Tongue (tissue), 2 donors: ENCODE data around the gene JAKMIP3. TPM values are rescaled to one million over a fixed set of nuclear protein-coding genes. Genes with fewer than 3 reads are reported as not detected.

Experiments
- DNase-seq: peaks from one replicate; pipeline ENCODE4 v3.0.0-alpha.2; 2015
- total RNA-seq: library from RNA; depleted of rRNA; stranded (reverse); fragments of >200 nt; gene quantifications from one replicate; pipeline ENCODE4 v1.2.3, GENCODE V29; 2014

JAKMIP3 gene
- total RNA-seq, 1 donor from 2014 or later, result 1.0 TPM

DNA sequence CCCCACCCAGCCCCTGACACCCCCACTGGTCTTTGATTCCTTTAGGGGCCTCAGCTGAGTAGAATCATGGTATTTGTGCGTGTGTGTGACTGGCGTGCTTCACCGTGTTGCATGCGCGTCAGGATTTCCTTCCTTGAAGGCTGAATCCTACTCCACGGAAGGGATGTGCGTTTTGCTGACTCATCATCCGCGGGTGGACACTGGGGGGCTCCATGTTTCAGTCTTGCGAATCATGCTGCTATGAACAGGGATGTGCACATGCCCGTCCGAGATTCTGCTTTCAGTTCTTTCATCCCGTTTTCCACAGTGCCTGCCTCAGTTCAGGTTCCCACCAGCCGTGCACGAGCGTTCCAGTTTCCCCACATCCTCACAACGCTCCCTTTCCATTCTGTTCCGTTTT, 20.9 kb upstream of the JAKMIP3 start:
- DNase-seq, result no peak

DNA sequence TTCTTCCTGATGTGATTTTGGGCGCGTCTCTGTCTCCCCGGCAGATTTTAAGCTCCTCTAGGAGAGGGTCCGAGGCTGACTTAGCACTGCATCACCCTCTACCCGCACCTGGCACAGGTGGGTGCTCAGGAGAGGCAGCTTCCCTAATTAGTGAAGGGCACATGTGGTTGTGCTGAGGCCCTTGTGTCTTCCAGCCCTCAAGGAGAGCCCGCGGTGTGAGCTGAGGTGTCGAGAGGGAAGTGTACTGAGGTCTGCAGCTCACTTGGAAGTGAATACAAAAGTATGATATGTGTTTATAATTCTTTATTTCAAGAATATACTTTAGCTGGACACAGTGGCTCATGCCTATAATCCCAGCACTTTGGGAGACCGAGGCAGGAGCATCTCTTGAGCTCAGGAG, 20.4 kb upstream of the JAKMIP3 start:
- DNase-seq, result no peak

DNA sequence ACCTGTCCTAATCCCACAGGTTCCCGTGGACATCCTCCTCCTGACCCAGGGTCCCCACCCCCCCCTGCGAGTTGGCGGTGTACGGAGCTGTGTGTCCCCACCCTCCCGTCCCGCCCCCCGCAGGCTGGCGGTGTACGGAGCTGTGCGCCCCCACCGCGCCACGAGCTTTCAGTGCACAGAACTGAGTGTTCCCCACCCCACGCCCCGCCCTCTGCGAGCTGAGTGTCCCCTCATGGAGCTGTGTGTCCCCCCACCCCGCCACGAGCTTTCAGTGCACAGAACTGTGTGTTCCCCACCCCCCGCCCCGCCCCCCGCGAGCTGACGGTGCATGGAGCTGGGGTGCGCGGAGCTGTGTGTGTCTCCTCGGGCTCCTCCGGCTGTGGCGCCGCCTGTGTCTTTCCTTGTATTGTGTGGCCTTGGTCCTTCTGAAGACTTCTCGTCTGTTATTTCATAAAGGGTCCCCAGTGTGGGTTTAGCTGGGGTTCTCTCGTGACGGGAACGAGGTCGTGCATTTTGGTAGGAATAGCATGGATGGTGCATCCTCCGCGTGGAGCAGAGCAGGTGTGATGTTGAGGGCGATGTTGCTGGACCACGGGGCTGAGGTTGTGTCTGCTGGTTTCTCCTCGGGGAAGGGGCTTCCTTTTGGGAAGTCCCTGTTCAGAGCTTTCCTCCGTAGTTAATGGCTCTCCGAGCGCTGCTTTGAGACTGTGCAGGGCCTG, 18.0 kb upstream of the JAKMIP3 start:
- no peak for DNase-seq

- peak; percentile 9 for DNase-seq
Observed at GRCh38 chr10:132048294-132048667, 17.5 kb upstream of the JAKMIP3 start.

DNA sequence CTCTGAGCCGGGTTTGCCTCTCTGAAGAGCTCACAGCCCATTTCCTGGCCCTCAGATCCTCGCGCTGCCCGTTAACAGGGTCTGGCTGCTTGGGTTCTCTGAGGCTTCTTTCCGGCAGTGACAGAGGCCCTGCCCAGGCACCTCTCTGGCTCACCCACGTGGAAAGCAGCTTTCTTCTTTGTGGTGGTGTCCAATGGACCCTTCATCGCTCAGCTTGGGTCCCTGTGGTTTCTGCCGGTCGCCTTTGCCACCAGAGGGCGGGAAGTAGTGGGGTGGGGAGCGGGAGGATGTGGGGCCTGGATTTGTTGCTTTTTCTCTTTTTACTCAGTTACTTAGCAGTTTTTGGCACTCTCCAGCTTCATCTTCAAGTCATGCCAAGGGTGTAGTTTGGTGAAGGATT, 15.6 kb upstream of the JAKMIP3 start:
- DNase-seq, result no peak

DNA sequence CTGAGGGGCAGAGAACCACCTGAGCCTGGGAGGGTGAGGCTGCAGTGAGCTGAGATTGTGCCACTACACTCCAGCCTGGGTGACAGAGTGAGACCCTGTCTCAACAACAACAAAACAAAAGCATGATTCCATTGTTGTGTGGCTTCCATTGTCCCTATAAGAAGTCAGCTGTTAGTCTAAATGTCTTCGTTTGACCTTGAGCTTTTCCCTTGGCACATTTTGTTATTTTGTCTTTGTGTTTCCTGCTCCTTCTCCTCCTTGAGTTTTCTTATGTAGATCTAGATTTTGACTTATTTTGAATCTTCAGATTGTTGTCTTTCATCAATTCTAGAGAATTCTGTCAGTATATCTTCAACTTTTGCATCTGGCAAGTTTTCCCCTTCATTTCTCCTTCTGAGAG, 13.6 kb upstream of the JAKMIP3 start:
- no peak for DNase-seq

DNA sequence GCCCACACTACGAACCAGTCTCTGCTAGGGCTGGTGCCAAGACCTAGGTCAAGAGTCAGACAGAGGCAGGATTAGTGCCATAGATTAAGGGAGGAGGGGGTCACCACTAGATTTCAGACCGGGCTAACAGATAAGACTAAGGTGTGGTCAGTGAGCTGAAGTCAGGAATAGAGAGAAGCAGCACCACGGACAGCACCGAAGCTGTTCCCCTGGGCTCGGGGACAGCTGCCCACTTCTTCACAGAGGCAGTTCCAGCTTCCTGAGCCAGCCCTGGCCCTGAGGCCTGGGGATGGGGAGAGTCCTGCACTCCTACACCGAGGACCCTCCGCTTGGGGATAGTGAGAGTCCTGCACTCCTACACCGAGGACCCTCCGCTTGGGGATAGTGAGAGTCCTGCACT, 11.2 kb upstream of the JAKMIP3 start:
- peak; percentile 58 for DNase-seq

- no peak for DNase-seq
Observed at GRCh38 chr10:132055616-132056015, 10.1 kb upstream of the JAKMIP3 start.

DNA sequence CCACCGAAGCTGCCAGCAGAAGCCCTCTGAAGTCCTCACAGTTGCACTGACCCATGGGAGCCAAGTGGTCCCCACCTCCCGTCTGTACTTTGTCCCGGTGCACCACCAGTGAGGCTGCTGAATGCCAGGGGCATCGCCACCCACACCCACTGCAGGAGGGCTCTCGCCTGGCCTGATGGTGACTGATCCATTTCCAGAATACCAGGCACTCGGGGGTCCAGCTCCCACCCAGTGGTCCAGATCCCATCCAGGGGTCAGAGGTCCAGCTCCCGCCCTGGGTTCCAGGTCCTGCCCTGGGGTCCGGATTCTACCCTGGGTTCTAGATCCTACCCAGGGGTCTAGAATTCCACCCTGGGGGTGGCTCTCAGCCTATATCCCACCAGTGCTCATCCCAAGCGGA, 9.1 kb upstream of the JAKMIP3 start:
- DNase-seq, result no peak

DNA sequence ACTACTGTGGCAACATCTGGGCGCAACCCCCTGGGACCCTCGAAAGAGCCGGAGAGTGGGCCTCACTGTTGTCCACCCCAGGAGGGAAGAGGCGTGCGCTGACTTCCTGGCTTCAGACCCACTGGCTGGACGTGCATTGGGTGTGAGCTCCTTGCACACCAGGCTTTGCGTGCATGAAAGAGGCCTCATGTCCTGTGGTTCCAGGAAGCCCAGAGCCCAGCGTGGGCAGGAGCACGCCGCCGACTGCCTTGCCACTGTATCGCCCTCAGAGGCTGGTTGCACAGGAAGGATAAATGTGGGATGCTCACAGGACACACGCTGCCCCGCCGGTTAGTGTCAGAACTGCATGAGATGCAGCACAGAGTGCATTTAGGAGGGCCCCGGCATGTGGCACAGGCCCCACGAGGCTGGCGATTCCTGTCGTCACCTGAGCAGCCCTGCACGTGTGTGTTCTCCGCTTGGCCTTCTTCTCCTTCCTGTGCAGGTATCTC, 8.5 kb upstream of the JAKMIP3 start:
- no peak for DNase-seq

DNA sequence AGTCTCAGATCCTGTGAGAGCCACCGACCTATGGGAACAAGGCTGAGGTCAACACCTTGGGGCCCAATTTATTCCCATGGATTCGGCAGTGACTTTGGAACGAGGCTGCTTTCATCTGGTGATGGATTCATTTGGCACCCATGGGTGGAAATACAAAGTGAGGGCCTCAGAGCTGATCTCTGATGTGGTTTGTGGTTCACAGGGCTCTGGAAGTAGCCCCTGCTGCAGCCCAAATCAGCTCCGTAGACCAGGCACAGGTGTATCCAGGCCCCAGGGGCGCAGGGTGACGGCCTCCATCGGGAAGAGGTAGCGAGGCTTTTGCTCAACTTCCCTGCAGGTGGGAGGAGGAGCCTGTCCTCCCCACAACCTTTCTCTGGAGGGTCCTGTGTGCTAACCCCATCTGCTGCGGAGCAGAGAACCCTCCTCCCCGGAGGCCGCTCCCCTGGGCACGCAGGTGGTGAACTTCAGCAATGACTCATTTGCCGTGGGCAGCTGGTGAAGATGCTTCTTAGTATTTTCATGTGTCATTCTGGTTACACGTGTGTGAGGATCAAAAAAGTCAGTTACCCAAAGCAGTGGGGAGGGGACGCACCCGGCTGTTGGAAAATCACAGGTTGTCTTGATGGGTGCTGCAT, 7.5 kb upstream of the JAKMIP3 start:
- no peak for DNase-seq

- no peak for DNase-seq
Observed at GRCh38 chr10:132058793-132059759, 6.7 kb upstream of the JAKMIP3 start.

DNA sequence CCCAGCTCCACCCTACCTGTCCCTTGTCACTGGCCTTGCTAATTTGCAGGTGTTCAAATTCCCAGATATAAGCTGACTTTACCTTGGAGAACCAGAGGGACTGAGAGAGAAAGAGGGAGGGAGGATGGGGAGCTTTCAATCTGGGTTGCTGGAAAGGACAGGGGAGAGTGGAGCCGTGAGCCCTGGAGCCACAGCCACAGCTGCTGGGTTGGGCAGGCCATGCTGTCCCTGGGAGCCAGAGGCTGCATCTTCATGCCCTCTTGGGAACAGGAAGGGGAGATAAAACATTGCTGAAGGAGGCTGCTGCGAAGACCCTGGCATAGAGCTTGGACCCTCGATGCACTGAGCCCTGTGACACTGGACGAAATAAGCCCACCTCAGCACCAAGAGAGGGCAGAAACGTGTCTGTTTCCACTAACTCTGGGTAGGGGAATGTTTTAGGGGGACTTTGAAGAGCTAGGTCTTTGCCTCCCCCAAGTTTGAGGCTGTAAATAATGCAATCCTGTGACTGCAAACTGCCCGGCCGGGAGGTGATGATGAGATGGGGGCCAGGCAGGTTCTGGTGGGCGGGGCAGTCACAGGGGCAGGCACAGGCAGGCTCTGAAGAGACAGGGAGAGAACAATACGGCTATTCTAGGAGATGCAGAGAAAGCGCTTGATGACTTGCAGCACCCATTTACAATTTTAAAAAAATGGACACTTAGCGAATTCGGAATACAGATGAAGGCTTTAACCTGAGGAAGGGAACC, 5.8 kb upstream of the JAKMIP3 start:
- DNase-seq, result no peak

GRCh38 chr10:132061030-132061429, 4.7 kb upstream of the JAKMIP3 start:
- no peak for DNase-seq

DNA sequence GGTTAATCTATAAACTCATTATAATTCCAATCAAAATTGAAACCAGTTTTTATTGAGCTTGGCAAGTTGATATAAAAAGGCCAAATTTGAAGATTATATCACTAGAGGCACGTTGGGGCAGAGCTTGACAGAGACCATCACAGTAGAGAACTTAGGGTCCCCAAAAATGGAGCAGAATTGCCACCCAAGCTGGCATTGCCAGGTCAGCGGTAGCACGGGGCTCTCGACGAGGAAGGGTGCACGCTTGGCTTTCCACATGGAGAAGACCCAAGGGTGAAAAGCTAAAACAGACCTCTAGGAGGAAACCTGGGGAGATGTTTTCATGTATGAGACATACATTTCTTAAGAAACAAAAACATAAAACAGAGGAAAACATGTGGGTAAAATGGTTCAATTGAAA, 4.3 kb upstream of the JAKMIP3 start:
- no peak for DNase-seq

GRCh38 chr10:132062116-132062515, 3.6 kb upstream of the JAKMIP3 start:
- DNase-seq, result no peak

DNA sequence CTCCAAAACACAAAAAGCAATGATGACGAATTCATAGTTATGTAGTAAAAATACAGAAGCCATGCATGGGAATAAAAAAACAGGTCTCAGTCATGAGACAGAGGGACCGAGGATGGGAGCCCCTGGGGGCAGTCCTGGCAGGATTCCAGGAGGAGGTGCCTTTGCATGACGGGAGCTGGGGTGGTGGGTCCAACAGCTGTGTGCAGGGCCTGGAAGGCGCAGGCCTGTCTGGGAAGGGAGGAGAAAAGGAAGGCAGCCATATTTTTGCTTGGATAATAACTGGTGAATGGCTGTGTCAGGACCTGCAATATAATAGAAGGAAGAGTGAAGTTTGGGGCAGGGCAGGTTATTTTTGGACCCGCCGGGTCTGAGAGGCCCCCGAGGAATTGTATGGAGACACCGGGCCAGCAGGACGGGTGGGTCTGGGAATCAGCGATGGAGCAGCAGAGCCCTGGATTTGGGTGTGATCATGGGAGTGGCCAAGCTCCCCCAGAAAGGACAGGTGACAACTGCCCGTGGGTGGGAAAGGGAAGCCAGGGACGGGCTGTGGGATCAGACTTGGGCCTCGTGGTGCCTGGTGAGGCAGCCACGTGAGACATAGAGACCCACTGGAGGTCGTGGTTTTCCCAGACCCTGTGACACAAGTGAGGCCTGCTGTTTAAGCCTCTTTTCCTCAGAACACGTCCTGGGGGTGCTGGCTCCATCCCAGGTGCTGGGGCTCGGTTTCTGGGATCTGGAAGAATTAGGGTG, 2.9 kb upstream of the JAKMIP3 start:
- no peak for DNase-seq

- peak; percentile 13 for DNase-seq
Observed at GRCh38 chr10:132063432-132063831, 2.3 kb upstream of the JAKMIP3 start.

GRCh38 chr10:132064082-132064755, 1.5 kb upstream of the JAKMIP3 start:
- no peak for DNase-seq

DNA sequence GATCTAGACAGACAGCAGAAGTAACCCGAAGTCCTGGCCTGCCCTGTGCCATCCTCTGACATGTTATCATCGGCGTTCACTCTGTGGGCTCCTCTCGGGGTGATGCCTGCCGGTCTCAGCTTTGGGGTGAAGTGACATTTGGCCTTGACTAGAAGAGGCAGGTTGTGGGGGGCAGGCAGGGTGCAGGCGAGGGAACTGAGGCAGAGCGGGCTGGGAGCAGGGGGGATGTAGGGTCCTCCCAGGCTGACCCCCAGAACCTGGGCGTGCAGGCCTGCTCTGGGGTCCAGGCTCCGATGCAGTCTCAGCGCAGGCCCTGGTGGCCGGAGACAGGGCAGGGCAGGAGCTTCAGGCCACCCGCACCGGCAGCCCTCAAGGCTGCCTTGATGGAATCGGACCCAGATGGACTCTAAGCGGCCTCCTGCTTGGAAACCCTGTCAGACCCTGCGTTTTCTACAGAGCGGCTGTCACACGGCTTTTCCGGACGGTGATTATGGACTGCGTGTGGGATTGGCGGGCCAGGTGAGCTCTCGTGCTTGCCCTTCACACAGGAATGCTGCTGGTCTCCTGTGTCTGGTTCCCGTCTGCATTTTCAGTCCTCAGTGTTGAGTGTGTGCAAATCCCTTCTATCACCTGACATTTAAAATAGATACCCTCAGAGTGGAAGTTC, 842 bp upstream of the JAKMIP3 start:
- no peak for DNase-seq
